Measurements from ENCODE around the gene TUBE1. TPM values are rescaled to one million over a fixed set of nuclear protein-coding genes. Genes with fewer than 3 reads are reported as not detected.

Gene TUBE1
- total and polyA plus RNA-seq, 2 donors (not counting 3 experiments of a cell fraction or from before 2014, with no cell fraction given) = 6.7 to 15.8 TPM

DNA sequence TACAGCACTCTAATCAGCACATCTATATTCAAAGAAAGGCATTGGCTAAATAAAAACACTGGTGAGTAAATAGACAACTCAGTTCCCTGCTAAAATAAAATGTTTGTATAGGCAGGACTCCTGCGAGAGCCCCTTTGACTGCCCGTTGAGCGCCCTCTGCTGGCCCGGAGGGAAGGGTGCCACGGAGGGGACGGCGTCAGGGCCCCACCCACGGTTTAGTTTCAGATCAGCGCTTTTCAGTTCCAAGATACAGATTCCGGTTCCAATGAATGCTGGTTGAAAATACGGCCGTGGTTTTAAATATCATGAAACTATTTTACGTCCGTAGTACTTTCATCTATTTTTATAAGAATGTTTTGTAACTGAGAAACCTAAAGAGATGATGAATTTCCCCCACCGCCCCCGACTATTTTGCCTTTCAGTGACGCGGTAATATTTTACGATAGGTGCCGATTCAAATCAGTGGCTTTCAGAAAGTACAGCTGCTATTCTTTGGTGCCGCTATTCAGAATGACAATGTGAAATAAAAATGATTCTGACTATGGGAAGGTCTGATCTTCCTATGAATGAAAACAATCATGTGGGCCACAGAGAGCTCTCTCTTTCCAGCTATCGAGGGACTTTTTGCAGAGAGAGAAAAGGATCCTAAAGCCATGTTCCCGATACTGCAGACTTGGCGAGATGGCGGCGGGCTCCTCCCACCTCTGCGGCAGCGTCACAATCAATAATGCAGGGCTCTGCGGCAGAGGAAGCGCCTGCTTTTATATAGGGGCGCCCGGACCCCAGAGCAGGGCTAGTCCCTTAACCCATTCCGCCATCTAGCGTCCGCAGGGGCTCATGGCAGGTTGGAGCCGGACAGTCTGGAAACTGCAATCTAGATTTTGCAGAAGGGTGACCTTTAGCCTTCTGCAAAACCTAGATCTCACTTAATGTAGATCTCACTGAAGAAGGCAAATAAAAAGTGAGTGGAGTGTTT is 44.0 kb downstream of the TUBE1 start:
- H3K27me3 ChIP-seq (ENCODE audit: control insufficient read depth in 2 of 2, insufficient read depth in 2 of 2, low read length in 2 of 2) = no peaks in the 10 kb centered on the region
- dilution Hi-C loops (cut with MboI; ENCODE audit: extremely low pct_ligation_motif_present, low sequenced_read_pairs) = no loop called here
- peak overlapping the region; percentile 88 for H3K4me2 ChIP-seq (ENCODE audit: insufficient read depth, low read length)
- no peaks in the 10 kb centered on the region for H4K20me1 ChIP-seq (replicated peaks; ENCODE audit: control insufficient read depth, extremely low read depth, insufficient read depth, low read length)
- H3K27ac ChIP-seq (ENCODE audit: insufficient read depth, low read depth, low read length) = peak overlapping the region; percentile 92
- ChIA-PET CTCF (interaction anchor here (0.6 to 5.1 kb wide), 47 partner anchors 9 to 1032 kb away, joined by 3 to 56 read pairs (median 4); partner anchors contain the start of genes FAM229B, FYN and TUBE1), POLR2A (interaction anchor here (1.2 kb wide), 1 partner anchor 334 kb away, joined by 6 read pairs; no protein-coding TSS in a partner anchor)
- H3K36me3 ChIP-seq (ENCODE audit: control insufficient read depth in 2 of 2, extremely low read depth in 1 of 2, insufficient read depth in 2 of 2, low read length in 2 of 2) = no peaks in the 10 kb centered on the region
- peak; percentile 98 for FAIRE-seq
- peak; percentile 95 for DNase-seq (ENCODE audit: low read depth, low spot score)
- peak overlapping the region; percentile 82 for H2AFZ ChIP-seq (ENCODE audit: low read depth, low read length)
- no peaks in the 10 kb centered on the region for H3K9me1 ChIP-seq (replicated peaks; ENCODE audit: control insufficient read depth, extremely low read depth, insufficient read depth, low read length)
- intact Hi-C loops (cut with micrococcal nuclease) = loop anchor here (1.0 to 10.0 kb wide), 12 partner anchors 46 to 1032 kb away; partner anchors contain the start of genes FYN and TRAF3IP2
- H3K4me1 ChIP-seq (ENCODE audit: control insufficient read depth, extremely low read depth, insufficient read depth, low read length) = peaks cover 38% of the 10 kb centered on the region
- peak overlapping the region; percentile 33 to 95 (median 89) for H3K4me3 ChIP-seq (replicated peaks in 1 of 3; ENCODE audit: insufficient read depth in 1 of 3, low read depth in 1 of 3, low read length in 3 of 3)
- BruUV-seq (replicated peaks) = TSS peak; percentile 96
- no peaks in the 10 kb centered on the region for H3K79me2 ChIP-seq (ENCODE audit: control insufficient read depth, insufficient read depth, low read length)
- no peaks in the 10 kb centered on the region for H3K9me3 ChIP-seq (replicated peaks; ENCODE audit: control insufficient read depth, insufficient read depth, low read length)
- TF ChIP-seq POLR2A (IDR thresholded peaks at IDR 0.05; ENCODE audit: low read depth, low read length) (peak; percentile 54), FOS (IDR thresholded peaks at IDR 0.05; ENCODE audit: borderline replicate concordance, insufficient read depth, low read length) (no peak), POLR2AphosphoS5 (IDR thresholded peaks at IDR 0.05; ENCODE audit: insufficient read depth, low read depth, low read length) (peak; percentile 56), GATA2 (IDR thresholded peaks at IDR 0.05; ENCODE audit: insufficient read depth, insufficient read length, low read depth, low read length) (peak; percentile 25)
- TF ChIP-seq, protein P1, sequence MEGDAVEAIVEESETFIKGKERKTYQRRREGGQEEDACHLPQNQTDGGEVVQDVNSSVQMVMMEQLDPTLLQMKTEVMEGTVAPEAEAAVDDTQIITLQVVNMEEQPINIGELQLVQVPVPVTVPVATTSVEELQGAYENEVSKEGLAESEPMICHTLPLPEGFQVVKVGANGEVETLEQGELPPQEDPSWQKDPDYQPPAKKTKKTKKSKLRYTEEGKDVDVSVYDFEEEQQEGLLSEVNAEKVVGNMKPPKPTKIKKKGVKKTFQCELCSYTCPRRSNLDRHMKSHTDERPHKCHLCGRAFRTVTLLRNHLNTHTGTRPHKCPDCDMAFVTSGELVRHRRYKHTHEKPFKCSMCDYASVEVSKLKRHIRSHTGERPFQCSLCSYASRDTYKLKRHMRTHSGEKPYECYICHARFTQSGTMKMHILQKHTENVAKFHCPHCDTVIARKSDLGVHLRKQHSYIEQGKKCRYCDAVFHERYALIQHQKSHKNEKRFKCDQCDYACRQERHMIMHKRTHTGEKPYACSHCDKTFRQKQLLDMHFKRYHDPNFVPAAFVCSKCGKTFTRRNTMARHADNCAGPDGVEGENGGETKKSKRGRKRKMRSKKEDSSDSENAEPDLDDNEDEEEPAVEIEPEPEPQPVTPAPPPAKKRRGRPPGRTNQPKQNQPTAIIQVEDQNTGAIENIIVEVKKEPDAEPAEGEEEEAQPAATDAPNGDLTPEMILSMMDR (IDR thresholded peaks at IDR 0.05; ENCODE audit: extremely low read depth in 1 of 2, insufficient read depth in 1 of 2, low read depth in 1 of 2, low read length in 2 of 2) = peak; percentile 96 to 98
- H3K9ac ChIP-seq (replicated peaks; ENCODE audit: extremely low read depth, insufficient read depth, low read length) = peak overlapping the region; percentile 98

All from endothelial cell of umbilical vein (primary cell).